ENCODE measurements around the gene OSBPL9.

- TF ChIP-seq EZH2 (IDR thresholded peaks at IDR 0.05; ENCODE audit: borderline replicate concordance, low read length) (no peak), CTCF (IDR thresholded peaks at IDR 0.05; ENCODE audit: low read length) (no peak)
These were observed 13.5 kb downstream of the OSBPL9 start for GRCh38 chr1:51630393-51630792.

Data from OCI-LY1 (cell line).